ENCODE results near the gene DUSP9. TPM values are rescaled to one million over a fixed set of nuclear protein-coding genes. Genes with fewer than 3 reads are reported as not detected.
A peak's percentile ranks its signal among the peaks of the same experiment; 100 is the strongest.

The DUSP9 gene
- total RNA-seq, 3 donors from 2014 or later, result 0.11 to 0.42 (median 0.33) TPM

GRCh38 chrX:153626863-153627674 is 19.9 kb upstream of the DUSP9 start:
- peaks cover 2% of the 10 kb centered on the region for H3K27me3 Mint-ChIP-seq (ENCODE audit: low read depth)
- no peak for DNase-seq
- H3K4me1 Mint-ChIP-seq (ENCODE audit: low read depth), result no peaks in the 10 kb centered on the region
- no peak overlapping the region for H3K4me3 Mint-ChIP-seq
- no peaks in the 10 kb centered on the region for H3K36me3 Mint-ChIP-seq (ENCODE audit: insufficient read depth)
- no peak for ATAC-seq
- H3K9me3 Mint-ChIP-seq, result peaks cover 5% of the 10 kb centered on the region

- H3K4me1 Mint-ChIP-seq (ENCODE audit: low read depth), result no peaks in the 10 kb centered on the region
- ATAC-seq, result no peak
- H3K27me3 Mint-ChIP-seq (ENCODE audit: low read depth), result peaks cover 2% of the 10 kb centered on the region
- H3K9me3 Mint-ChIP-seq, result peaks cover 5% of the 10 kb centered on the region
- no peak overlapping the region for H3K4me3 Mint-ChIP-seq
- no peaks in the 10 kb centered on the region for H3K36me3 Mint-ChIP-seq (ENCODE audit: insufficient read depth)
- no peak for DNase-seq
Measured at GRCh38 chrX:153627675-153628111, 19.3 kb upstream of the DUSP9 start.

- DNase-seq, result no peak
- Mint-ChIP-seq H3K4me3 (no peak overlapping the region), H3K27me3 (ENCODE audit: low read depth) (peaks cover 2% of the 10 kb centered on the region), H3K9me3 (peaks cover 5% of the 10 kb centered on the region), H3K4me1 (ENCODE audit: low read depth) (no peaks in the 10 kb centered on the region), H3K36me3 (ENCODE audit: insufficient read depth) (no peaks in the 10 kb centered on the region)
- ATAC-seq, result no peak
Measured at GRCh38 chrX:153628129-153628528, 18.9 kb upstream of the DUSP9 start.

GRCh38 chrX:153628665-153629064 is 18.3 kb upstream of the DUSP9 start:
- ATAC-seq (no peak), DNase-seq (no peak)
- Mint-ChIP-seq H3K4me1 (ENCODE audit: low read depth) (no peaks in the 10 kb centered on the region), H3K4me3 (no peak overlapping the region), H3K27me3 (ENCODE audit: low read depth) (peaks cover 2% of the 10 kb centered on the region), H3K9me3 (peaks cover 5% of the 10 kb centered on the region), H3K36me3 (ENCODE audit: insufficient read depth) (no peaks in the 10 kb centered on the region)

- peaks cover 2% of the 10 kb centered on the region for H3K27me3 Mint-ChIP-seq (ENCODE audit: low read depth)
Measured at GRCh38 chrX:153631346-153631745, 15.7 kb upstream of the DUSP9 start.

GRCh38 chrX:153631907-153632594 is 15.0 kb upstream of the DUSP9 start:
- Mint-ChIP-seq H3K9me3 (peaks cover 5% of the 10 kb centered on the region), H3K36me3 (ENCODE audit: insufficient read depth) (no peaks in the 10 kb centered on the region), H3K4me3 (no peak overlapping the region), H3K4me1 (ENCODE audit: low read depth) (no peaks in the 10 kb centered on the region), H3K27me3 (ENCODE audit: low read depth) (peaks cover 2% of the 10 kb centered on the region)
- no peak for ATAC-seq
- DNase-seq, result no peak

More at GRCh38 chrX:153631346-153631745, 15.7 kb upstream of the DUSP9 start:
- H3K9me3 Mint-ChIP-seq, result peaks cover 5% of the 10 kb centered on the region
- no peaks in the 10 kb centered on the region for H3K36me3 Mint-ChIP-seq (ENCODE audit: insufficient read depth)
- H3K4me3 Mint-ChIP-seq, result no peak overlapping the region
- H3K4me1 Mint-ChIP-seq (ENCODE audit: low read depth), result no peaks in the 10 kb centered on the region
- no peak for DNase-seq
- ATAC-seq, result no peak

GRCh38 chrX:153632595-153632946 is 14.4 kb upstream of the DUSP9 start:
- H3K9me3 Mint-ChIP-seq, result peaks cover 5% of the 10 kb centered on the region
- H3K27me3 Mint-ChIP-seq (ENCODE audit: low read depth), result peaks cover 2% of the 10 kb centered on the region
- no peak for DNase-seq
- no peaks in the 10 kb centered on the region for H3K4me1 Mint-ChIP-seq (ENCODE audit: low read depth)
- H3K4me3 Mint-ChIP-seq, result no peak overlapping the region
- ATAC-seq, result no peak
- H3K36me3 Mint-ChIP-seq (ENCODE audit: insufficient read depth), result no peaks in the 10 kb centered on the region

- Mint-ChIP-seq H3K27me3 (ENCODE audit: low read depth) (peaks cover 2% of the 10 kb centered on the region), H3K9me3 (peaks cover 5% of the 10 kb centered on the region), H3K36me3 (ENCODE audit: insufficient read depth) (no peaks in the 10 kb centered on the region), H3K4me1 (ENCODE audit: low read depth) (no peaks in the 10 kb centered on the region), H3K4me3 (no peak overlapping the region)
- ATAC-seq, result no peak
- DNase-seq, result no peak
Measured at GRCh38 chrX:153633048-153633447, 14.0 kb upstream of the DUSP9 start.

- no peaks in the 10 kb centered on the region for H3K4me1 Mint-ChIP-seq (ENCODE audit: low read depth)
- DNase-seq, result no peak
Measured at GRCh38 chrX:153633607-153634180, 13.3 kb upstream of the DUSP9 start.

GRCh38 chrX:153634236-153634635 is 12.8 kb upstream of the DUSP9 start:
- no peaks in the 10 kb centered on the region for H3K36me3 Mint-ChIP-seq (ENCODE audit: insufficient read depth)
- DNase-seq, result no peak
- no peak for ATAC-seq
- H3K4me1 Mint-ChIP-seq (ENCODE audit: low read depth), result no peaks in the 10 kb centered on the region
- peaks cover 2% of the 10 kb centered on the region for H3K27me3 Mint-ChIP-seq (ENCODE audit: low read depth)
- H3K4me3 Mint-ChIP-seq, result no peak overlapping the region
- peaks cover 5% of the 10 kb centered on the region for H3K9me3 Mint-ChIP-seq

More at GRCh38 chrX:153633607-153634180, 13.3 kb upstream of the DUSP9 start:
- Mint-ChIP-seq H3K9me3 (peaks cover 5% of the 10 kb centered on the region), H3K36me3 (ENCODE audit: insufficient read depth) (no peaks in the 10 kb centered on the region), H3K27me3 (ENCODE audit: low read depth) (peaks cover 2% of the 10 kb centered on the region), H3K4me3 (no peak overlapping the region)
- ATAC-seq, result no peak

GRCh38 chrX:153634832-153635231 is 12.2 kb upstream of the DUSP9 start:
- Mint-ChIP-seq H3K27me3 (ENCODE audit: low read depth) (peaks cover 2% of the 10 kb centered on the region), H3K4me3 (no peak overlapping the region), H3K36me3 (ENCODE audit: insufficient read depth) (no peaks in the 10 kb centered on the region), H3K4me1 (ENCODE audit: low read depth) (no peaks in the 10 kb centered on the region), H3K9me3 (peaks cover 5% of the 10 kb centered on the region)
- DNase-seq, result no peak
- ATAC-seq, result no peak

- no peak for ATAC-seq
- H3K9me3 Mint-ChIP-seq, result peaks cover 5% of the 10 kb centered on the region
- H3K36me3 Mint-ChIP-seq (ENCODE audit: insufficient read depth), result no peaks in the 10 kb centered on the region
- peaks cover 2% of the 10 kb centered on the region for H3K27me3 Mint-ChIP-seq (ENCODE audit: low read depth)
- no peaks in the 10 kb centered on the region for H3K4me1 Mint-ChIP-seq (ENCODE audit: low read depth)
- DNase-seq, result no peak
- H3K4me3 Mint-ChIP-seq, result no peak overlapping the region
Measured at GRCh38 chrX:153635388-153635787, 11.6 kb upstream of the DUSP9 start.

- Mint-ChIP-seq H3K9me3 (peaks cover 4% of the 10 kb centered on the region), H3K4me3 (no peak overlapping the region), H3K36me3 (ENCODE audit: insufficient read depth) (no peaks in the 10 kb centered on the region), H3K4me1 (ENCODE audit: low read depth) (no peaks in the 10 kb centered on the region), H3K27me3 (ENCODE audit: low read depth) (peaks cover 2% of the 10 kb centered on the region)
- DNase-seq, result no peak
- ATAC-seq, result peak; percentile 43 to 56
Measured at GRCh38 chrX:153635788-153636668, 11.0 kb upstream of the DUSP9 start.

GRCh38 chrX:153636716-153637115 is 10.3 kb upstream of the DUSP9 start:
- Mint-ChIP-seq H3K4me1 (ENCODE audit: low read depth) (peaks cover 4% of the 10 kb centered on the region), H3K27me3 (ENCODE audit: low read depth) (peaks cover 4% of the 10 kb centered on the region), H3K4me3 (no peak overlapping the region), H3K9me3 (no peaks in the 10 kb centered on the region), H3K36me3 (ENCODE audit: insufficient read depth) (no peaks in the 10 kb centered on the region)
- ATAC-seq, result no peak
- no peak for DNase-seq
